HepG2 (cell line): ENCODE data around the gene PEMT. TPM values are rescaled to one million over a fixed set of nuclear protein-coding genes. Genes with fewer than 3 reads are reported as not detected.

Experiments used
- CEBPB ChIP-seq: IDR thresholded peaks from 2 replicates; pipeline ENCODE4 v1.6.1; 2011; ENCODE audit warnings: low read depth, low read length, improper control_type of control experiment, borderline replicate concordance
- FOXC1 ChIP-seq: sonication (generic); formaldehyde crosslinking; IDR thresholded peaks from 2 replicates; pipeline ENCODE4 v1.8.0; 2022; ENCODE audit warnings: mild to moderate bottlenecking, missing genetic modification reagents, borderline replicate concordance
- GATA4 ChIP-seq: sonication (generic); IDR thresholded peaks from 2 replicates; pipeline ENCODE4 v1.6.1; 2016; ENCODE audit warnings: antibody characterized with exemption, low read depth, borderline replicate concordance
- JUN ChIP-seq: sonication (generic); formaldehyde crosslinking; IDR thresholded peaks from 2 replicates; pipeline ENCODE4 v1.4.0; 2020; ENCODE audit warnings: mild to moderate bottlenecking, missing genetic modification reagents
- JUNB ChIP-seq: sonication (generic); formaldehyde crosslinking; IDR thresholded peaks from 2 replicates; pipeline ENCODE4 v1.8.0; 2022; ENCODE audit warnings: missing genetic modification reagents, mild to moderate bottlenecking, borderline replicate concordance
- KMT2A ChIP-seq: sonication (generic); formaldehyde crosslinking; IDR thresholded peaks from 2 replicates; pipeline ENCODE4 v1.4.0; 2020; ENCODE audit warnings: missing genetic modification reagents
- LBX2 ChIP-seq: sonication (generic); formaldehyde crosslinking; IDR thresholded peaks from 2 replicates; pipeline ENCODE4 v1.5.0; 2020; ENCODE audit warnings: missing genetic modification reagents, mild to moderate bottlenecking, borderline replicate concordance
- MTA3 ChIP-seq: sonication (generic); formaldehyde crosslinking; IDR thresholded peaks from 2 replicates; pipeline ENCODE4 v1.4.0; 2020; ENCODE audit warnings: missing genetic modification reagents
- MXD4 ChIP-seq: IDR thresholded peaks from 2 replicates; pipeline ENCODE4 v1.6.1; 2016; ENCODE audit warnings: mild to moderate bottlenecking, missing biosample characterization, missing genetic modification reagents
- NRL ChIP-seq: sonication (generic); formaldehyde crosslinking; IDR thresholded peaks from 2 replicates; pipeline ENCODE4 v1.5.0; 2020; ENCODE audit warnings: missing genetic modification reagents, mild to moderate bottlenecking, moderate library complexity, borderline replicate concordance
- PITX1 ChIP-seq: sonication (generic); formaldehyde crosslinking; IDR thresholded peaks from 2 replicates; pipeline ENCODE4 v1.5.1; 2020; ENCODE audit warnings: mild to moderate bottlenecking, missing genetic modification reagents
- RBFOX2 ChIP-seq: fragments of 200-400 bp; formaldehyde crosslinking; IDR thresholded peaks from 2 replicates; pipeline ENCODE4 v1.6.1; 2017; ENCODE audit warnings: low read depth, mild to moderate bottlenecking, low read length
- SMAD3 ChIP-seq: sonication (generic); formaldehyde crosslinking; IDR thresholded peaks from 2 replicates; pipeline ENCODE4 v1.4.0; 2020; ENCODE audit warnings: missing genetic modification reagents
- SMARCC2 ChIP-seq: fragments of 450-650 bp; IDR thresholded peaks from 2 replicates; pipeline ENCODE4 v1.6.1; 2017; ENCODE audit warnings: antibody characterized with exemption, mild to moderate bottlenecking
- SOX5 ChIP-seq: IDR thresholded peaks from 2 replicates; pipeline ENCODE4 v1.6.1; 2016; ENCODE audit warnings: borderline replicate concordance
- SP1 ChIP-seq, 2 experiments: fragments of 450-650 bp in 1 of 2; sonication (generic) in 1 of 2; formaldehyde crosslinking in 1 of 2; IDR thresholded peaks; 2 replicates each; pipeline versions ENCODE4 v1.4.0 to v1.6.1; 2016 to 2020; ENCODE audit warnings: missing genetic modification reagents in 1 of 2
- XBP1 ChIP-seq: sonication (generic); formaldehyde crosslinking; IDR thresholded peaks from 2 replicates; pipeline ENCODE4 v1.5.0; 2020; ENCODE audit warnings: missing genetic modification reagents
- YY1 ChIP-seq: IDR thresholded peaks from 2 replicates; pipeline ENCODE4 v1.6.1; 2011; ENCODE audit warnings: low read length, low read depth, moderate library complexity, mild to moderate bottlenecking; ENCODE audit not compliant: insufficient read depth, insufficient replicate concordance
- ZBTB21 ChIP-seq: sonication (generic); formaldehyde crosslinking; IDR thresholded peaks from 2 replicates; pipeline ENCODE4 v1.4.0; 2020; ENCODE audit warnings: missing genetic modification reagents
- ZBTB38 ChIP-seq: sonication (generic); formaldehyde crosslinking; IDR thresholded peaks from 2 replicates; pipeline ENCODE4 v1.5.1; 2020; ENCODE audit warnings: mild to moderate bottlenecking, missing genetic modification reagents
- ZHX1 ChIP-seq: sonication (generic); formaldehyde crosslinking; IDR thresholded peaks from 2 replicates; pipeline ENCODE4 v1.8.1; 2022; ENCODE audit warnings: low read depth, mild to moderate bottlenecking, missing genetic modification reagents
- ZNF17 ChIP-seq: sonication (generic); formaldehyde crosslinking; IDR thresholded peaks from 2 replicates; pipeline ENCODE4 v1.5.0; 2020; ENCODE audit warnings: mild to moderate bottlenecking, missing genetic modification reagents
- ZNF180 ChIP-seq: sonication (generic); formaldehyde crosslinking; IDR thresholded peaks from 2 replicates; pipeline ENCODE4 v1.4.0; 2020; ENCODE audit warnings: low read depth, missing genetic modification reagents, borderline replicate concordance
- ZNF3 ChIP-seq: IDR thresholded peaks from 2 replicates; pipeline ENCODE4 v1.7.0; 2017; ENCODE audit warnings: inconsistent platforms
- ZNF672 ChIP-seq: sonication (generic); formaldehyde crosslinking; IDR thresholded peaks from 2 replicates; pipeline ENCODE4 v1.8.1; 2022; ENCODE audit warnings: missing genetic modification reagents
- ZNF75D ChIP-seq: sonication (generic); formaldehyde crosslinking; IDR thresholded peaks from 2 replicates; pipeline ENCODE4 v1.8.1; 2023; ENCODE audit warnings: missing genetic modification reagents, mild to moderate bottlenecking, borderline replicate concordance
- ZNF781 ChIP-seq: sonication (generic); formaldehyde crosslinking; IDR thresholded peaks from 2 replicates; pipeline ENCODE4 v1.5.1; 2020; ENCODE audit warnings: borderline replicate concordance, mild to moderate bottlenecking, missing genetic modification reagents; ENCODE audit errors: not compliant biosample characterization
- ZNF782 ChIP-seq: sonication (generic); formaldehyde crosslinking; IDR thresholded peaks from 2 replicates; pipeline ENCODE4 v1.4.0; 2020; ENCODE audit warnings: missing genetic modification reagents, mild to moderate bottlenecking, borderline replicate concordance
- ZNF790 ChIP-seq: sonication (generic); formaldehyde crosslinking; IDR thresholded peaks from 2 replicates; pipeline ENCODE4 v1.8.0; 2022; ENCODE audit warnings: missing genetic modification reagents, mild to moderate bottlenecking, borderline replicate concordance
- ZSCAN9 ChIP-seq: IDR thresholded peaks from 2 replicates; pipeline ENCODE4 v1.6.1; 2016; ENCODE audit warnings: borderline replicate concordance
- polyA plus RNA-seq, 8 experiments: library from polyadenylated mRNA; depleted of rRNA in 3 of 8; stranded (reverse) in 7 of 8; unstranded in 1 of 8; fragments of >200 nt; fragmentation: Illumina TruSeq in 4 of 8; extraction: Trizol in 4 of 8; gene quantifications; 2 replicates each; pipeline versions ENCODE4 v1.2.1 to v1.2.3, GENCODE V29; 2011 to 2016; ENCODE audit warnings: low read depth in 4 of 8, missing spikeins in 1 of 8, mixed read lengths in 1 of 8; ENCODE audit not compliant: insufficient read depth in 1 of 8
- total RNA-seq, 5 experiments: library from RNA; depleted of rRNA; stranded (reverse); fragments of >200 nt; fragmentation: Illumina TruSeq; extraction: Trizol; gene quantifications; 2 replicates each; pipeline ENCODE4 v1.2.3, GENCODE V29; 2016; ENCODE audit warnings: low read depth in 1 of 5

The PEMT gene
- total and polyA plus RNA-seq, 2 of the 13 experiments (the other 11 are each of a cell fraction or from before 2014, with no cell fraction given): 31.7 to 43.6 TPM

- TF ChIP-seq GATA4 (no peak), SOX5 (peak; percentile 27; the same call in 1 of the 2 replicates), ZHX1 (no peak), ZBTB38 (CRISPR knock-in tag) (peak; percentile 99), NRL (CRISPR knock-in tag) (no peak; the same call in 1 of the 2 replicates), ZNF782 (CRISPR knock-in tag) (no peak), ZBTB21 (CRISPR knock-in tag) (no peak), PITX1 (no peak), JUNB (CRISPR knock-in tag) (0 out of 2 replicates have a peak, but pooled peaks have one; percentile 40), SP1 (IDR thresholded peaks at IDR 0.05) (no peak), SP1 (CRISPR knock-in tag; IDR thresholded peaks at IDR 0.05) (no peak), ZNF3 (CRISPR knock-in tag) (no peak), ZNF17 (CRISPR knock-in tag) (no peak), LBX2 (CRISPR knock-in tag) (no peak), FOXC1 (0 out of 2 replicates have a peak, but pooled peaks have one; percentile 18), MXD4 (CRISPR knock-in tag) (no peak), ZNF672 (CRISPR knock-in tag) (no peak), JUN (CRISPR knock-in tag) (peak; percentile 80), YY1 (no peak), ZSCAN9 (CRISPR knock-in tag) (0 out of 2 replicates have a peak, but pooled peaks have one; percentile 28), ZNF790 (CRISPR knock-in tag) (no peak), ZNF180 (CRISPR knock-in tag) (no peak), XBP1 (CRISPR knock-in tag) (no peak), KMT2A (no peak), ZNF75D (CRISPR knock-in tag) (no peak), SMARCC2 (no peak), CEBPB (no peak), RBFOX2 (no peak), SMAD3 (CRISPR knock-in tag) (0 out of 2 replicates have a peak, but pooled peaks have one; percentile 47), MTA3 (CRISPR knock-in tag) (no peak), ZNF781 (no peak)
Observed at GRCh38 chr17:17572010-17572785, 19.3 kb downstream of the PEMT start (continued).
